ENCODE data around the gene SNX20. TPM values are rescaled to one million over a fixed set of nuclear protein-coding genes. Genes with fewer than 3 reads are reported as not detected.

Gene SNX20
- total and polyA plus RNA-seq, 2 donors from 2014 or later = 0.67 to 6.2 TPM

DNA sequence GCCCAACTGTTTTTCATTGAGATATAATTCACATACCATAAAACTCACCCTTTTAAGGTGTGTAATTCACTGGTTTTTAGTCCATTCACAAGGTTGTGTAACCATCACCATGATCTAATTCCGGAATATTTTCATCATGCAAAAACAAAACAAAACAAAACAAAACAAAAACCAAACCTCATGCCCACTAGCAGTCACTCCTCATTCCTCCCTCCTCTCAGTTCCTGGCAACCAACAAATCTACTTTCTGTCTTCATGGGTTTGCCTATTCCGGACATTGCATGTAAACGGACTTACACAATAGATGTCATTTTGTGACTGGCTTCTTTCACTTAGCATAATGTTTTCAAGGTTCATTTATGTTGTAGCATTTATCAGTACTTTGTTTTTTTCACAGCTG, 7.8 kb upstream of the SNX20 start:
- DNase-seq (no peak), FAIRE-seq (no peak)
- no peaks in the 10 kb centered on the region for H3K9me3 ChIP-seq (ENCODE audit: control insufficient read depth in 2 of 3, insufficient read depth in 1 of 3, low read length in 3 of 3)
- TF ChIP-seq, protein P1, sequence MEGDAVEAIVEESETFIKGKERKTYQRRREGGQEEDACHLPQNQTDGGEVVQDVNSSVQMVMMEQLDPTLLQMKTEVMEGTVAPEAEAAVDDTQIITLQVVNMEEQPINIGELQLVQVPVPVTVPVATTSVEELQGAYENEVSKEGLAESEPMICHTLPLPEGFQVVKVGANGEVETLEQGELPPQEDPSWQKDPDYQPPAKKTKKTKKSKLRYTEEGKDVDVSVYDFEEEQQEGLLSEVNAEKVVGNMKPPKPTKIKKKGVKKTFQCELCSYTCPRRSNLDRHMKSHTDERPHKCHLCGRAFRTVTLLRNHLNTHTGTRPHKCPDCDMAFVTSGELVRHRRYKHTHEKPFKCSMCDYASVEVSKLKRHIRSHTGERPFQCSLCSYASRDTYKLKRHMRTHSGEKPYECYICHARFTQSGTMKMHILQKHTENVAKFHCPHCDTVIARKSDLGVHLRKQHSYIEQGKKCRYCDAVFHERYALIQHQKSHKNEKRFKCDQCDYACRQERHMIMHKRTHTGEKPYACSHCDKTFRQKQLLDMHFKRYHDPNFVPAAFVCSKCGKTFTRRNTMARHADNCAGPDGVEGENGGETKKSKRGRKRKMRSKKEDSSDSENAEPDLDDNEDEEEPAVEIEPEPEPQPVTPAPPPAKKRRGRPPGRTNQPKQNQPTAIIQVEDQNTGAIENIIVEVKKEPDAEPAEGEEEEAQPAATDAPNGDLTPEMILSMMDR (IDR thresholded peaks at IDR 0.05; ENCODE audit: borderline replicate concordance, extremely low read depth, insufficient read depth) = no peak
- H3K4me3 ChIP-seq (ENCODE audit: low read length in 3 of 3) = no peak overlapping the region
- peaks cover 0 to 3% (median 0%) of the 10 kb centered on the region in 3 donors for H3K4me1 ChIP-seq (ENCODE audit: control insufficient read depth in 2 of 3, insufficient read depth in 2 of 3, low read depth in 1 of 3, low read length in 3 of 3)
- no peak overlapping the region for H3K9ac ChIP-seq (ENCODE audit: low read length in 3 of 3)
- H3K27me3 ChIP-seq (ENCODE audit: control insufficient read depth, insufficient read depth, low read length) = no peaks in the 10 kb centered on the region
- no peak overlapping the region for H3K27ac ChIP-seq (ENCODE audit: low read depth in 2 of 2, low read length in 2 of 2)
- H3K36me3 ChIP-seq (ENCODE audit: control insufficient read depth in 2 of 3, insufficient read depth in 3 of 3, low read length in 3 of 3) = no peaks in the 10 kb centered on the region
- intact Hi-C loops (cut with DNase I) = no loop called here

DNA sequence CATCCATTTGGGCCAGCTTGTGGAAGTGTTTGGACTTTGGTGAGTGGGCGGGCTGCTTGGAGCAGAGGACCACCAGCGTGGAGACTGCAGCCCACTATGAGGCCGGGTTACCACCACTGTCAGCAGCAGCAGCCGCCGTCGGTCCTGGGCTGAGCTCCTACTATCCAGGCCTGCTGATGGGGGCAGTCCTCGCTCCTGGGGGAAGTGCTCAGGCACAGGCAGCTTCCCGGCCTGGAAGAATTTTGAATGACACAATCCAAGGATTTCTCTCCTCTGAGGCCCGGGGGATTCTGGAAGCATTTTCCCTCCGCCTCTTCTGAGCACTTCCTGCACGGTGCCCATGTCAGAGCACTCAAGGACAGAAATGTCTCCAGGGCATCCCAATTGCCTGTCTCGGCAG, 7.0 kb upstream of the SNX20 start:
- H3K4me3 ChIP-seq (ENCODE audit: low read length in 3 of 3) = no peak overlapping the region
- H3K27me3 ChIP-seq (ENCODE audit: control insufficient read depth, insufficient read depth, low read length) = no peaks in the 10 kb centered on the region
- no peak overlapping the region for H3K27ac ChIP-seq (ENCODE audit: low read depth in 2 of 2, low read length in 2 of 2)
- peaks cover 0 to 2% (median 0%) of the 10 kb centered on the region in 3 donors for H3K4me1 ChIP-seq (ENCODE audit: control insufficient read depth in 2 of 3, insufficient read depth in 2 of 3, low read depth in 1 of 3, low read length in 3 of 3)
- no peaks in the 10 kb centered on the region for H3K36me3 ChIP-seq (ENCODE audit: control insufficient read depth in 2 of 3, insufficient read depth in 3 of 3, low read length in 3 of 3)
- no peak for FAIRE-seq
- TF ChIP-seq, protein P1 (IDR thresholded peaks at IDR 0.05; ENCODE audit: borderline replicate concordance, extremely low read depth, insufficient read depth) = no peak
- H3K9ac ChIP-seq (ENCODE audit: low read length in 3 of 3) = no peak overlapping the region
- no peaks in the 10 kb centered on the region for H3K9me3 ChIP-seq (ENCODE audit: control insufficient read depth in 2 of 3, insufficient read depth in 1 of 3, low read length in 3 of 3)
- DNase-seq = peak in 1 of 5 donors; percentile 64
- intact Hi-C loops (cut with DNase I) = no loop called here

DNA sequence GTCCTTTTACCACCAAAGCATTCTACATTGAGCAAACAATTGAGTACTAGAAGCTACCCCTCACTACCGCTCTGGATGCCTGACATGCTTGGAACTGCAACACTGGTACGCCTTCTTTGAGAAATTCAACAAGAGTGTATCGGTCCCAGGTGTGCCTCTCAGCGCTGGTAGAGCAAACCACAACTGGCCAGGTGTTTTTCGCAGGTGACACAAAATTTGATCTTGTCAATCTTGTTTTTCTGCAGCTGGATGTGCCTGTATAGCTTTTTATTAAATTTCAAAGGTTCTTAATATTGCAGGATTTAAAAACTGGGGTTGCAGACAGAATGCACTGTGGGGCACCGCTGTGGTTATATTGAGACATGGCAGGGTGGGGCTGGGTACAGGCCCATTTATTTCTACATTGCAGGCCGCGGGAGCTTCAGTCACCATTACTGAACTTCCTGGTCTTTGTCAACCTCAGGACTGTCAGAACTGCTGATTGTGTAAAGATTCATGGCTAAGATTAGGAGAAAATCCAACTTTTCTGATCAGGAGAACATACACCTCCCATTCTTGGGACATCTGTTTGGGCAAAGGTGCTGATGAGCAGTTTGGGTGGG, 4.5 kb upstream of the SNX20 start:
- Histone ChIP-seq H3K4me3 (ENCODE audit: low read length in 3 of 3) (no peak overlapping the region), H3K9ac (ENCODE audit: low read length in 3 of 3) (no peak overlapping the region), H3K27ac (ENCODE audit: low read depth in 2 of 2, low read length in 2 of 2) (no peak overlapping the region), H3K27me3 (ENCODE audit: control insufficient read depth, insufficient read depth, low read length) (no peaks in the 10 kb centered on the region), H3K4me1 (ENCODE audit: control insufficient read depth in 2 of 3, insufficient read depth in 2 of 3, low read depth in 1 of 3, low read length in 3 of 3) (no peaks in the 10 kb centered on the region), H3K9me3 (ENCODE audit: control insufficient read depth in 2 of 3, insufficient read depth in 1 of 3, low read length in 3 of 3) (no peaks in the 10 kb centered on the region), H3K36me3 (ENCODE audit: control insufficient read depth in 2 of 3, insufficient read depth in 3 of 3, low read length in 3 of 3) (no peaks in the 10 kb centered on the region)
- intact Hi-C loops (cut with DNase I) = no loop called here
- TF ChIP-seq, protein P1 (IDR thresholded peaks at IDR 0.05; ENCODE audit: borderline replicate concordance, extremely low read depth, insufficient read depth) = no peak
- FAIRE-seq (no peak), DNase-seq (no peak)
